Neural cell (in vitro differentiated cells): ENCODE data around the gene SF3B1. TPM values are rescaled to one million over a fixed set of nuclear protein-coding genes. Genes with fewer than 3 reads are reported as not detected.

Source experiments
- H2AFZ ChIP-seq: fragments of 200-600, 300-800 bp; sonication (generic), shearing (Covaris generic); 2 replicates; pipeline ENCODE4 v1.6.0; 2014; ENCODE audit warnings: low read depth, mild to moderate bottlenecking, antibody characterized with exemption, low read length, moderate library complexity
- H3F3A ChIP-seq: fragments of 200-600 bp; shearing (Covaris generic); 2 replicates; pipeline ENCODE4 v1.6.1; 2016; ENCODE audit warnings: mild to moderate bottlenecking, moderate library complexity, mixed read lengths, antibody characterized with exemption, low read length; ENCODE audit not compliant: insufficient read depth, poor library complexity, severe bottlenecking
- H3K27ac ChIP-seq: fragments of 200-600, 300-800 bp; sonication (generic), shearing (Covaris generic); 2 replicates; pipeline ENCODE4 v1.5.1; 2014; ENCODE audit warnings: mild to moderate bottlenecking, low read length, moderate library complexity
- H3K27me3 ChIP-seq: fragments of 300-800, 200-600 bp; sonication (generic), shearing (Covaris generic); 2 replicates; pipeline ENCODE4 v1.6.0; 2014; ENCODE audit warnings: mild to moderate bottlenecking, low read depth, low read length, moderate library complexity; ENCODE audit not compliant: insufficient read depth
- H3K36me3 ChIP-seq: fragments of 300-800, 200-600 bp; sonication (generic), shearing (Covaris generic); 2 replicates; pipeline ENCODE4 v1.5.1; 2014; ENCODE audit warnings: mild to moderate bottlenecking, antibody characterized with exemption, low read length, moderate library complexity; ENCODE audit not compliant: insufficient read depth
- H3K4me2 ChIP-seq: fragments of 300-800, 200-600 bp; sonication (generic), shearing (Covaris generic); 2 replicates; pipeline ENCODE4 v1.6.0; 2014; ENCODE audit warnings: mild to moderate bottlenecking, low read length
- H3K4me3 ChIP-seq: fragments of 300-800, 200-600 bp; sonication (generic), shearing (Covaris generic); 2 replicates; pipeline ENCODE4 v1.5.1; 2014; ENCODE audit warnings: mild to moderate bottlenecking, low read length, moderate library complexity
- H3K79me2 ChIP-seq: fragments of 200-600 bp; shearing (Covaris generic); replicated peaks from 2 replicates; pipeline ENCODE4 v1.6.0; 2014; ENCODE audit warnings: mild to moderate bottlenecking, low read length, moderate library complexity; ENCODE audit not compliant: insufficient read depth
- H3K9ac ChIP-seq: fragments of 300-800, 200-600 bp; sonication (generic), shearing (Covaris generic); 2 replicates; pipeline ENCODE4 v1.6.1; 2016; ENCODE audit warnings: mild to moderate bottlenecking, low read length, mixed read lengths
- H3K9me2 ChIP-seq: fragments of 200-600 bp; shearing (Covaris generic); 2 replicates; pipeline ENCODE4 v1.6.1; 2016; ENCODE audit warnings: mild to moderate bottlenecking, low read length, mixed read lengths; ENCODE audit not compliant: insufficient read depth
- H3K9me3 ChIP-seq: fragments of 200-600, 300-800 bp; sonication (generic), shearing (Covaris generic); 2 replicates; pipeline ENCODE4 v1.6.1; 2016; ENCODE audit warnings: mild to moderate bottlenecking, mixed run types, low read length, moderate library complexity, mixed read lengths
- H4K20me1 ChIP-seq: fragments of 200-600 bp; shearing (Covaris generic); 2 replicates; pipeline ENCODE4 v1.6.1; 2016; ENCODE audit warnings: mild to moderate bottlenecking, mixed run types; ENCODE audit not compliant: insufficient read depth
- EP300 ChIP-seq: fragments of 450-650 bp; conservative IDR thresholded peaks from 2 replicates; pipeline ENCODE4 v1.6.1; 2014; ENCODE audit warnings: antibody characterized with exemption, mild to moderate bottlenecking, moderate library complexity; ENCODE audit not compliant: poor library complexity, severe bottlenecking
- EZH2 ChIP-seq: fragments of 200-600, 300-800 bp; shearing (Covaris generic), sonication (generic); IDR thresholded peaks from 2 replicates; pipeline ENCODE4 v1.6.1; 2014; ENCODE audit warnings: antibody characterized with exemption, low read length, borderline replicate concordance, mild to moderate bottlenecking; ENCODE audit not compliant: insufficient read depth, poor library complexity, severe bottlenecking
- MXI1 ChIP-seq: fragments of 450-650 bp; conservative IDR thresholded peaks from 2 replicates; pipeline ENCODE4 v1.6.1; 2014; ENCODE audit warnings: antibody characterized with exemption, mild to moderate bottlenecking; ENCODE audit not compliant: poor library complexity, severe bottlenecking
- POLR2AphosphoS5 ChIP-seq: IDR thresholded peaks from 2 replicates; pipeline ENCODE4 v1.6.1; 2012
- RAD21 ChIP-seq: fragments of 450-650 bp; conservative IDR thresholded peaks from 2 replicates; pipeline ENCODE4 v1.6.1; 2014; ENCODE audit warnings: antibody characterized with exemption, mild to moderate bottlenecking, moderate library complexity
- SMC3 ChIP-seq: fragments of 450-650 bp; conservative IDR thresholded peaks from 2 replicates; pipeline ENCODE4 v1.6.1; 2014; ENCODE audit warnings: antibody characterized with exemption, mild to moderate bottlenecking, moderate library complexity; ENCODE audit not compliant: poor library complexity
- TAF1 ChIP-seq: IDR thresholded peaks from 2 replicates; pipeline ENCODE4 v1.6.1; 2012; ENCODE audit warnings: low read depth
- polyA plus RNA-seq: library from polyadenylated mRNA; depleted of rRNA; stranded (reverse); fragments of >200 nt; gene quantifications from 2 replicates; pipeline ENCODE4 v1.2.3, GENCODE V29; 2014
- TF ChIP-seq, protein P1 (sequence below): IDR thresholded peaks from 2 replicates; pipeline ENCODE4 v1.6.1; 2012; ENCODE audit warnings: borderline replicate concordance
- TF ChIP-seq, protein P2 (sequence below): fragments of 450-650 bp; IDR thresholded peaks from 2 replicates; pipeline ENCODE4 v1.5.1; 2014; ENCODE audit warnings: antibody characterized with exemption, mild to moderate bottlenecking, moderate library complexity; ENCODE audit not compliant: poor library complexity, severe bottlenecking

SF3B1 gene
- polyA plus RNA-seq, 1 donor from 2014 or later: 1,143 TPM

DNA sequence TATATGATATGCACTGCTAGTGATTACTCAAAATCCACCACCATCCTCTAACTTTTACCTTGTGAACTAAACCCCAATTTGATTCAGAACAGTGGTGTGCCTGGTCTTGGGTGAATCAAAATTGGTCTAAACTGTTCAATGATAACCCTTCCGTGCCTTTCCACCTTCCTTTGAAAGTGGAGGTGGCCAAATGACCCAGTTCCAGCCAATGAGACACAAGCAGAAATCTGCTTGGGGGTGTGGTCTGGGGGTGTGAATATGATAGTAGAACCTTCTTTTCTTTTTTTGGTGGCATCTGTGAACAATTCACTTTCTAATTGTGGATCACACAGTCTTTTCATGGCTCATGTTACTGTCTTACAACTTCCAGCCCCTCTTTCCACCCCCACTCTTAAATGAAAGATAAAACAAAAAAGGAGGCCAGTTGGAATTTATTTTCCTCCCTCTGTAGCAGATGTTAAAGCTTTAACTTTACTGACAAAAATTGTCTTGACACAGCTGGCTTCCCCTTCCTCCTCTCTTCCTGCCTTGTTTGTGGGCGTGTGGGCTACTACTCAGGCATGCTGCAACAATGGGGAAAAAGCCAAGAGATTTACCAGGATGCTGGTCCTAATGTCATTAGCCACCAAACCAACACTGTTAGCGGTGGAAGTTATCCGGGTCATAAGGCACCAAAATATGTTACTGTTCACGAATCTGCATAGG is 65.4 kb downstream of the SF3B1 start:
- H3K79me2 ChIP-seq: no peaks in the 10 kb centered on the region
- H3F3A ChIP-seq: no peaks in the 10 kb centered on the region
- no peaks in the 10 kb centered on the region for H3K27me3 ChIP-seq
- H3K4me3 ChIP-seq: no peak overlapping the region
- no peak overlapping the region for H3K9ac ChIP-seq
- no peak overlapping the region for H3K27ac ChIP-seq
- H3K9me2 ChIP-seq: no peaks in the 10 kb centered on the region
- TF ChIP-seq SMC3 (no peak), TAF1 (no peak), RAD21 (no peak), EP300 (no peak), MXI1 (no peak), EZH2 (no peak), POLR2AphosphoS5 (no peak)
- TF ChIP-seq, protein P1, sequence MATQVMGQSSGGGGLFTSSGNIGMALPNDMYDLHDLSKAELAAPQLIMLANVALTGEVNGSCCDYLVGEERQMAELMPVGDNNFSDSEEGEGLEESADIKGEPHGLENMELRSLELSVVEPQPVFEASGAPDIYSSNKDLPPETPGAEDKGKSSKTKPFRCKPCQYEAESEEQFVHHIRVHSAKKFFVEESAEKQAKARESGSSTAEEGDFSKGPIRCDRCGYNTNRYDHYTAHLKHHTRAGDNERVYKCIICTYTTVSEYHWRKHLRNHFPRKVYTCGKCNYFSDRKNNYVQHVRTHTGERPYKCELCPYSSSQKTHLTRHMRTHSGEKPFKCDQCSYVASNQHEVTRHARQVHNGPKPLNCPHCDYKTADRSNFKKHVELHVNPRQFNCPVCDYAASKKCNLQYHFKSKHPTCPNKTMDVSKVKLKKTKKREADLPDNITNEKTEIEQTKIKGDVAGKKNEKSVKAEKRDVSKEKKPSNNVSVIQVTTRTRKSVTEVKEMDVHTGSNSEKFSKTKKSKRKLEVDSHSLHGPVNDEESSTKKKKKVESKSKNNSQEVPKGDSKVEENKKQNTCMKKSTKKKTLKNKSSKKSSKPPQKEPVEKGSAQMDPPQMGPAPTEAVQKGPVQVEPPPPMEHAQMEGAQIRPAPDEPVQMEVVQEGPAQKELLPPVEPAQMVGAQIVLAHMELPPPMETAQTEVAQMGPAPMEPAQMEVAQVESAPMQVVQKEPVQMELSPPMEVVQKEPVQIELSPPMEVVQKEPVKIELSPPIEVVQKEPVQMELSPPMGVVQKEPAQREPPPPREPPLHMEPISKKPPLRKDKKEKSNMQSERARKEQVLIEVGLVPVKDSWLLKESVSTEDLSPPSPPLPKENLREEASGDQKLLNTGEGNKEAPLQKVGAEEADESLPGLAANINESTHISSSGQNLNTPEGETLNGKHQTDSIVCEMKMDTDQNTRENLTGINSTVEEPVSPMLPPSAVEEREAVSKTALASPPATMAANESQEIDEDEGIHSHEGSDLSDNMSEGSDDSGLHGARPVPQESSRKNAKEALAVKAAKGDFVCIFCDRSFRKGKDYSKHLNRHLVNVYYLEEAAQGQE: no peak
- TF ChIP-seq, protein P2, sequence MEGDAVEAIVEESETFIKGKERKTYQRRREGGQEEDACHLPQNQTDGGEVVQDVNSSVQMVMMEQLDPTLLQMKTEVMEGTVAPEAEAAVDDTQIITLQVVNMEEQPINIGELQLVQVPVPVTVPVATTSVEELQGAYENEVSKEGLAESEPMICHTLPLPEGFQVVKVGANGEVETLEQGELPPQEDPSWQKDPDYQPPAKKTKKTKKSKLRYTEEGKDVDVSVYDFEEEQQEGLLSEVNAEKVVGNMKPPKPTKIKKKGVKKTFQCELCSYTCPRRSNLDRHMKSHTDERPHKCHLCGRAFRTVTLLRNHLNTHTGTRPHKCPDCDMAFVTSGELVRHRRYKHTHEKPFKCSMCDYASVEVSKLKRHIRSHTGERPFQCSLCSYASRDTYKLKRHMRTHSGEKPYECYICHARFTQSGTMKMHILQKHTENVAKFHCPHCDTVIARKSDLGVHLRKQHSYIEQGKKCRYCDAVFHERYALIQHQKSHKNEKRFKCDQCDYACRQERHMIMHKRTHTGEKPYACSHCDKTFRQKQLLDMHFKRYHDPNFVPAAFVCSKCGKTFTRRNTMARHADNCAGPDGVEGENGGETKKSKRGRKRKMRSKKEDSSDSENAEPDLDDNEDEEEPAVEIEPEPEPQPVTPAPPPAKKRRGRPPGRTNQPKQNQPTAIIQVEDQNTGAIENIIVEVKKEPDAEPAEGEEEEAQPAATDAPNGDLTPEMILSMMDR: no peak
- no peak overlapping the region for H3K4me2 ChIP-seq
- H2AFZ ChIP-seq: no peak overlapping the region
- no peaks in the 10 kb centered on the region for H3K9me3 ChIP-seq
- no peaks in the 10 kb centered on the region for H4K20me1 ChIP-seq
- H3K36me3 ChIP-seq: no peaks in the 10 kb centered on the region

DNA sequence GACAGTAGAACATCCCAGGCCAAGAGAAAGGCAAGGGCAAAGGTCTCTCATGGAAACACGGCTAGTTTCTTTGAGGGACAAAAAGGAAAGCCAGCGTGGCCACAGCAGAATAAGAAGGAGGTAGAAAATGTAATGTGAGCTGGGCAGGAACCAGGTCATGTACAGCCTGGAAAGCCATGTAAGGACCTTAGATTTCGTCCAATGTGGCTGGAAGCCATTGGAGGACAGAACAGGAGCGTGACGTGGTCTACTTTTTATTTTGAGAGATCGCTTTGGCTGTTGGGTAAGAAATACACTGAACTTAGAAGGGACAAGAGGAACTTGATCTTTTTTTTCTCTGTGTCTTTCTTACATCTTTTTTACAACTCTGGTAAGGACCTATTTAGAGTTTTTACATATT is 66.4 kb downstream of the SF3B1 start:
- Histone ChIP-seq H4K20me1 (no peaks in the 10 kb centered on the region), H3K36me3 (no peaks in the 10 kb centered on the region), H3K9ac (no peak overlapping the region), H3K9me2 (no peaks in the 10 kb centered on the region), H3K79me2 (no peaks in the 10 kb centered on the region), H2AFZ (no peak overlapping the region), H3K9me3 (no peaks in the 10 kb centered on the region), H3K4me3 (no peak overlapping the region), H3K27me3 (no peaks in the 10 kb centered on the region), H3F3A (no peaks in the 10 kb centered on the region), H3K27ac (no peak overlapping the region), H3K4me2 (no peak overlapping the region)
- TF ChIP-seq SMC3: no peak
- TF ChIP-seq POLR2AphosphoS5: no peak
- TF ChIP-seq, protein P1: no peak
- no peak for TF ChIP-seq MXI1
- no peak for TF ChIP-seq EZH2
- TF ChIP-seq EP300: no peak
- TF ChIP-seq, protein P2: no peak
- no peak for TF ChIP-seq TAF1
- no peak for TF ChIP-seq RAD21
